Chondrocyte (in vitro differentiated cells): ENCODE data around the gene NUTM2F. TPM values are rescaled to one million over a fixed set of nuclear protein-coding genes. Genes with fewer than 3 reads are reported as not detected.

Experiments
- DNase-seq: peaks from one replicate; pipeline ENCODE4 v3.0.0; 2021; ENCODE audit warnings: mixed read lengths, low spot score
- H3K27ac Mint-ChIP-seq: one replicate; pipeline ENCODE4 v1.8.0; 2021; ENCODE audit warnings: mild to moderate bottlenecking, moderate library complexity, mixed read lengths; ENCODE audit not compliant: unreplicated experiment
- H3K27me3 Mint-ChIP-seq: 2 replicates; pipeline ENCODE4 v1.8.0; 2021; ENCODE audit warnings: low read depth, mixed read lengths
- H3K36me3 Mint-ChIP-seq: 2 replicates; pipeline ENCODE4 v1.8.0; 2021; ENCODE audit warnings: low read depth, mixed read lengths
- H3K4me1 Mint-ChIP-seq: 2 replicates; pipeline ENCODE4 v1.8.0; 2021; ENCODE audit warnings: low read depth, mild to moderate bottlenecking, mixed read lengths
- H3K4me3 Mint-ChIP-seq: one replicate; pipeline ENCODE4 v1.8.0; 2021; ENCODE audit warnings: mild to moderate bottlenecking, moderate library complexity, mixed read lengths; ENCODE audit not compliant: unreplicated experiment
- H3K9me3 Mint-ChIP-seq: 2 replicates; pipeline ENCODE4 v1.8.0; 2021; ENCODE audit warnings: low read depth, mixed read lengths
- CTCF ChIP-seq: fragments of 200-600 bp; sonication (generic); IDR thresholded peaks from 2 replicates; pipeline ENCODE4 v1.5.0; 2021; ENCODE audit warnings: antibody characterized with exemption, mild to moderate bottlenecking, moderate library complexity
- total RNA-seq: library from RNA; stranded (reverse); gene quantifications from 3 replicates; pipeline ENCODE4 v1.2.1, GENCODE V29; 2021

The NUTM2F gene
- total RNA-seq, 1 donor from 2014 or later, result 0.10 TPM

GRCh38 chr9:94289691-94290090, 38.8 kb downstream of the NUTM2F start:
- no peak for DNase-seq
- peaks cover 6% of the 10 kb centered on the region for H3K9me3 Mint-ChIP-seq

GRCh38 chr9:94287877-94288513, 40.4 kb downstream of the NUTM2F start:
- Mint-ChIP-seq H3K9me3 (peaks cover 7% of the 10 kb centered on the region), H3K4me3 (no peak overlapping the region), H3K27ac (no peak overlapping the region), H3K27me3 (no peaks in the 10 kb centered on the region), H3K36me3 (peaks cover 8% of the 10 kb centered on the region), H3K4me1 (peaks cover 63% of the 10 kb centered on the region)
- TF ChIP-seq CTCF, result no peak
- DNase-seq, result no peak

More at GRCh38 chr9:94289691-94290090, 38.8 kb downstream of the NUTM2F start:
- TF ChIP-seq CTCF, result no peak
- peaks cover 63% of the 10 kb centered on the region for H3K4me1 Mint-ChIP-seq
- H3K4me3 Mint-ChIP-seq, result peak overlapping the region; percentile 33
- H3K27ac Mint-ChIP-seq, result peak overlapping the region; percentile 88
- peaks cover 5% of the 10 kb centered on the region for H3K36me3 Mint-ChIP-seq
- H3K27me3 Mint-ChIP-seq, result no peaks in the 10 kb centered on the region

DNA sequence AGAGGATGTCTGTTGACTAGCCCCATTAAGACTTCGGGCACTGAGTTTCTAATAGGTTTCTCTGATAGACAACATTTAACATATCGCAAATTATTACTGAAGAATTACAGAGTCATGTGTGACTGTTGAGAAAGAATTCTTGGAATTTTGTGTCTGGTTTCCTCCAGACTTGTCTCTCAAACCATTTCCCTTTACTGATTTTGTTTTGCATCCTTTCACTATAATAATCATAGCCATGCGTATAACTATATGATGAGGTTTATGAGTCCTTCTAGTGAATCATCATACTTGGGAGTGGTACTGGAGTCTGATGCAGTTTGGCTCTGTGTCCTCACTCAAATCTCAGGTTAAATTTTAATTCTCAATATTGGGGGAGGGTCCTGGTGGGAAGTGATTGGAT, 42.3 kb downstream of the NUTM2F start:
- no peak for DNase-seq
- peaks cover 9% of the 10 kb centered on the region for H3K36me3 Mint-ChIP-seq
- peak overlapping the region; percentile 78 for H3K27ac Mint-ChIP-seq
- peaks cover 7% of the 10 kb centered on the region for H3K9me3 Mint-ChIP-seq
- H3K4me3 Mint-ChIP-seq, result no peak overlapping the region
- H3K27me3 Mint-ChIP-seq, result no peaks in the 10 kb centered on the region
- no peak for TF ChIP-seq CTCF
- H3K4me1 Mint-ChIP-seq, result peaks cover 47% of the 10 kb centered on the region

DNA sequence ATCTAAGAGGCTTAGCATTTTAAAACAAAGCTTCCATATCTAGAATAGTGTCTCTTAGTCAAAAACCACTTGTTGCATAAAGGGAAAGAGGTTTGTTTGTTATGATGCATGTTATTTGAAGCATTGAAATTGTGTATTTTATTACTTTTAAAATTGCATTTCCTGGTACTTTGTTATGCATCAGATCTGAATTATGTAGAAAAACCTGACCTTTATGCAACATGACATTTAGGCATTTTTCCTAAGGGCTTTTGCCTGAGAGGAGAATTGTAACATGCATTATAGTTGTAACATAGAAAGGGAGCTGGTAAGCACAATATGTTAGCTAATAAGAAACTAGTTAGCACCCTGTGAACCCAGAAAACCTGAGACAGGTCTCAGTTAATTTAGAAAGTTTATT, 47.3 kb downstream of the NUTM2F start:
- DNase-seq, result no peak
- Mint-ChIP-seq H3K4me1 (peaks cover 13% of the 10 kb centered on the region), H3K27ac (no peak overlapping the region), H3K9me3 (peaks cover 7% of the 10 kb centered on the region), H3K4me3 (no peak overlapping the region), H3K36me3 (peaks cover 21% of the 10 kb centered on the region), H3K27me3 (no peaks in the 10 kb centered on the region)
- TF ChIP-seq CTCF, result no peak

- Mint-ChIP-seq H3K36me3 (peaks cover 21% of the 10 kb centered on the region), H3K9me3 (peaks cover 7% of the 10 kb centered on the region)
Observed at GRCh38 chr9:94280409-94280989, 47.9 kb downstream of the NUTM2F start.

More at GRCh38 chr9:94280409-94280989, 47.9 kb downstream of the NUTM2F start:
- no peaks in the 10 kb centered on the region for H3K27me3 Mint-ChIP-seq
- TF ChIP-seq CTCF, result no peak
- no peak for DNase-seq
- H3K4me3 Mint-ChIP-seq, result no peak overlapping the region
- peaks cover 8% of the 10 kb centered on the region for H3K4me1 Mint-ChIP-seq
- H3K27ac Mint-ChIP-seq, result no peak overlapping the region
